Measurements from ENCODE around the gene ANTXR2. TPM values are rescaled to one million over a fixed set of nuclear protein-coding genes. Genes with fewer than 3 reads are reported as not detected.

Gene ANTXR2
- total and polyA plus RNA-seq, 2 donors (not counting 3 experiments of a cell fraction or from before 2014, with no cell fraction given), result 6.6 to 64.6 TPM

- FAIRE-seq (no peak), DNase-seq (ENCODE audit: low read depth, low spot score) (no peak)
- no TSS peak for BruUV-seq (replicated peaks)
- no peak overlapping the region for H2AFZ ChIP-seq (ENCODE audit: low read depth, low read length)
- H3K27me3 ChIP-seq (ENCODE audit: control insufficient read depth in 2 of 2, insufficient read depth in 2 of 2, low read length in 2 of 2), result no peaks in the 10 kb centered on the region
- no peak overlapping the region for H3K9ac ChIP-seq (replicated peaks; ENCODE audit: extremely low read depth, insufficient read depth, low read length)
- no peak overlapping the region for H3K4me3 ChIP-seq (replicated peaks in 1 of 3; ENCODE audit: insufficient read depth in 1 of 3, low read depth in 1 of 3, low read length in 3 of 3)
- H3K27ac ChIP-seq (ENCODE audit: insufficient read depth, low read depth, low read length), result no peak overlapping the region
- peaks cover 31% of the 10 kb centered on the region for H3K4me1 ChIP-seq (ENCODE audit: control insufficient read depth, extremely low read depth, insufficient read depth, low read length)
- no peaks in the 10 kb centered on the region for H3K79me2 ChIP-seq (ENCODE audit: control insufficient read depth, insufficient read depth, low read length)
- no peaks in the 10 kb centered on the region for H4K20me1 ChIP-seq (replicated peaks; ENCODE audit: control insufficient read depth, extremely low read depth, insufficient read depth, low read length)
- dilution Hi-C loops (cut with MboI; ENCODE audit: extremely low pct_ligation_motif_present, low sequenced_read_pairs) (no loop called here), intact Hi-C loops (cut with micrococcal nuclease) (no loop called here)
- ChIA-PET CTCF (no interaction called here), POLR2A (no interaction called here)
- H3K4me2 ChIP-seq (ENCODE audit: insufficient read depth, low read length), result no peak overlapping the region
- no peaks in the 10 kb centered on the region for H3K9me1 ChIP-seq (replicated peaks; ENCODE audit: control insufficient read depth, extremely low read depth, insufficient read depth, low read length)
- peaks cover 0 to 6% of the 10 kb centered on the region in 2 experiments for H3K36me3 ChIP-seq (ENCODE audit: control insufficient read depth in 2 of 2, extremely low read depth in 1 of 2, insufficient read depth in 2 of 2, low read length in 2 of 2)
- no peaks in the 10 kb centered on the region for H3K9me3 ChIP-seq (replicated peaks; ENCODE audit: control insufficient read depth, insufficient read depth, low read length)
- TF ChIP-seq CTCF (IDR thresholded peaks at IDR 0.05; ENCODE audit: extremely low read depth in 1 of 2, insufficient read depth in 1 of 2, low read depth in 1 of 2, low read length in 2 of 2) (no peak), MYC (IDR thresholded peaks at IDR 0.05; ENCODE audit: low read depth, low read length) (no peak)
Observed at GRCh38 chr4:80015407-80016189, 57.4 kb downstream of the ANTXR2 start.

- BruUV-seq (replicated peaks), result no TSS peak
- no peak overlapping the region for H3K27ac ChIP-seq (ENCODE audit: insufficient read depth, low read depth, low read length)
- CTCF ChIA-PET, result no interaction called here
Observed at GRCh38 chr4:80014531-80014930, 58.5 kb downstream of the ANTXR2 start.

More at GRCh38 chr4:80014531-80014930, 58.5 kb downstream of the ANTXR2 start:
- Histone ChIP-seq H3K27me3 (ENCODE audit: control insufficient read depth in 2 of 2, insufficient read depth in 2 of 2, low read length in 2 of 2) (no peaks in the 10 kb centered on the region), H3K79me2 (ENCODE audit: control insufficient read depth, insufficient read depth, low read length) (no peaks in the 10 kb centered on the region), H3K4me3 (replicated peaks in 1 of 3; ENCODE audit: insufficient read depth in 1 of 3, low read depth in 1 of 3, low read length in 3 of 3) (no peak overlapping the region), H3K9me1 (replicated peaks; ENCODE audit: control insufficient read depth, extremely low read depth, insufficient read depth, low read length) (no peaks in the 10 kb centered on the region), H3K9ac (replicated peaks; ENCODE audit: extremely low read depth, insufficient read depth, low read length) (no peak overlapping the region), H3K9me3 (replicated peaks; ENCODE audit: control insufficient read depth, insufficient read depth, low read length) (no peaks in the 10 kb centered on the region), H4K20me1 (replicated peaks; ENCODE audit: control insufficient read depth, extremely low read depth, insufficient read depth, low read length) (no peaks in the 10 kb centered on the region), H3K4me1 (ENCODE audit: control insufficient read depth, extremely low read depth, insufficient read depth, low read length) (peaks cover 31% of the 10 kb centered on the region), H3K4me2 (ENCODE audit: insufficient read depth, low read length) (no peak overlapping the region), H2AFZ (ENCODE audit: low read depth, low read length) (no peak overlapping the region), H3K36me3 (ENCODE audit: control insufficient read depth in 2 of 2, extremely low read depth in 1 of 2, insufficient read depth in 2 of 2, low read length in 2 of 2) (peaks cover 0 to 2% of the 10 kb centered on the region in 2 experiments)
- FAIRE-seq (no peak), DNase-seq (ENCODE audit: low read depth, low spot score) (no peak)
- dilution Hi-C loops (cut with MboI; ENCODE audit: extremely low pct_ligation_motif_present, low sequenced_read_pairs) (no loop called here), intact Hi-C loops (cut with micrococcal nuclease) (no loop called here)
- POLR2A ChIA-PET, result no interaction called here
- TF ChIP-seq GATA2 (IDR thresholded peaks at IDR 0.05; ENCODE audit: insufficient read depth, insufficient read length, low read depth, low read length) (no peak), POLR2AphosphoS5 (IDR thresholded peaks at IDR 0.05; ENCODE audit: insufficient read depth, low read depth, low read length) (no peak), CTCF (IDR thresholded peaks at IDR 0.05; ENCODE audit: extremely low read depth in 1 of 2, insufficient read depth in 1 of 2, low read depth in 1 of 2, low read length in 2 of 2) (no peak), FOS (IDR thresholded peaks at IDR 0.05; ENCODE audit: borderline replicate concordance, insufficient read depth, low read length) (no peak), EZH2 (IDR thresholded peaks at IDR 0.05; ENCODE audit: borderline replicate concordance, low read depth, low read length, severe bottlenecking) (no peak), MAX (IDR thresholded peaks at IDR 0.05; ENCODE audit: insufficient read depth, insufficient read length) (no peak), MYC (IDR thresholded peaks at IDR 0.05; ENCODE audit: low read depth, low read length) (no peak), POLR2A (IDR thresholded peaks at IDR 0.05; ENCODE audit: low read depth, low read length) (no peak), JUN (IDR thresholded peaks at IDR 0.05; ENCODE audit: borderline replicate concordance, insufficient read depth, insufficient read length, low read depth) (no peak)

All from endothelial cell of umbilical vein (primary cell).